LNCaP clone FGC (cell line): ENCODE measurements around the gene KIRREL3.

Source experiments
- DNase-seq: peaks from one replicate; pipeline ENCODE4 v3.0.0-alpha.2; 2011; ENCODE audit warnings: low read depth
- H3K4me3 ChIP-seq: 2 replicates; pipeline ENCODE4 v1.5.1; 2011; ENCODE audit warnings: mild to moderate bottlenecking, low read depth, low read length, control low read depth
- CTCF ChIP-seq: IDR thresholded peaks from 2 replicates; pipeline ENCODE4 v1.5.1; 2012; ENCODE audit warnings: mild to moderate bottlenecking; ENCODE audit not compliant: control insufficient read depth, insufficient read depth; ENCODE audit errors: extremely low read depth

Gene KIRREL3

DNA sequence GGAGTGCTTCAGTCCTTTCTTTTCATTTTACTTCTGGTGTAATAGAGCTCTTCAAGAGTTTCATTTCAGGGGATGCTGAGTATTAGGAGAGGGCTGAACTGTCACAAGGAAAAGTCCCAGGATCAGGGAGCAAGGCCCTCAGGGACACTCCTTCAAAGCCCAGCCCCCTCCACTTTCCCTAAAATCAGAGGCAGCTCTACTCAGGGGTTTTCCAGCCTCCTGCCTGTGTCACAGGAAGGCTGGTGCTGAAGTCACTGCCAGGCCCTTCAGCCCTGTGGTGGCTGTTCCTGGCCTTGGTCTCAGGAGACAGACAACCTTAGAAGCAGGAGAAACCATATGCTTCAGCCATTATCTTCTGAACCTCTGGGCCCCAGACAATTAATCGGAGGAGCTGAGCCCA lies 36.4 kb upstream of the KIRREL3 start:
- no peak for TF ChIP-seq CTCF
- DNase-seq: no peak
- no peak overlapping the region for H3K4me3 ChIP-seq

DNA sequence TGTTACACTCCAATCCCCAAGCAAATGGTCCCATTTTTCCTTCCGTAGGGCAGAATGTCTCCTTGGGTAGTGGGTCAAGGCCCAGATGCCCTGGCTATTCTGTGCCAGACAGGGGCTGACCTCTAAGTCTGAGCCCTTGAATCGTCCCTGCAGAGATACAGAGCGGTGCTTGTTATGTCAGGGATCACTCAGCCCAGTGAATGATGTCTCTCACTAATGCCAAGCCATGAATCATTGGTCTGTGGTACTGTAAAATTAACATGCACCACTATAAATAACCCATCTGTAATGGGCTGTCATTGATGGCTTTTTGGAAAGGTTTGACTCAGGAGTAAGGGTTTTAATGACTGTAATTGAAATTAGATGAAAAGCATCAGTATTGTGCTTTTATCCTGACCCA lies 35.3 kb upstream of the KIRREL3 start:
- H3K4me3 ChIP-seq: no peak overlapping the region
- no peak for TF ChIP-seq CTCF
- no peak for DNase-seq

DNA sequence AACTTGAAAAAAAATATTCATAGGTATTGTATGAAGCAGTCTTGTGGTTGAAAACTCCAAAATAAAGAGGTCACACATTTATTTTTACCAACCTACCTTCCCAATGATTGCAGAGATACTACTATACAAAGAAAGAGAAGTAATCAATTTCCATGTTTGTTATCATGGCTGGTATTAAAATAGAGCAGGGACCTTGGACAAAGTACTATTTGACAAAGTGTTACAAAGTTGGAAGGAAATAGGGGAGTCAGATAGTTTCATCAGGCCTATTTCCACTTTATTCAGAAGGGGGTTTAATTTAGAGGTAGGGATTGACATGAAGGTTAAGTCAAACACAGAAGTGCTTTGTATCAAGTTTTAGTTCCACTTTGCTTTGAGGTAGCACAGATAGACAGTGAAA lies 34.4 kb upstream of the KIRREL3 start:
- H3K4me3 ChIP-seq: no peak overlapping the region
- no peak for DNase-seq
- TF ChIP-seq CTCF: no peak

- TF ChIP-seq CTCF: no peak
- no peak for DNase-seq
These were observed 28.1 kb upstream of the KIRREL3 start for GRCh38 chr11:127028648-127029047.

GRCh38 chr11:127027789-127028188 lies 27.2 kb upstream of the KIRREL3 start:
- H3K4me3 ChIP-seq: no peak overlapping the region
- DNase-seq: no peak
- TF ChIP-seq CTCF: no peak

More at GRCh38 chr11:127028648-127029047, 28.1 kb upstream of the KIRREL3 start:
- no peak overlapping the region for H3K4me3 ChIP-seq

GRCh38 chr11:127027000-127027399 lies 26.4 kb upstream of the KIRREL3 start:
- no peak for TF ChIP-seq CTCF
- no peak for DNase-seq
- no peak overlapping the region for H3K4me3 ChIP-seq

- H3K4me3 ChIP-seq: no peak overlapping the region
- no peak for TF ChIP-seq CTCF
- no peak for DNase-seq
These were observed 23.4 kb upstream of the KIRREL3 start for GRCh38 chr11:127023991-127024390.
